ENCODE measurements around the gene PLA2G4E. TPM values are rescaled to one million over a fixed set of nuclear protein-coding genes. Genes with fewer than 3 reads are reported as not detected.

PLA2G4E gene
- total RNA-seq, 1 donor from 2014 or later = not detected

- ChIA-PET POLR2A (interaction anchor here (1.1 to 1.2 kb wide), 2 partner anchors 9 to 14 kb away, joined by 4 to 5 read pairs; partner anchors contain the start of gene EHD4), CTCF (no interaction called here)
- Mint-ChIP-seq H3K4me1 (peaks cover 8% of the 10 kb centered on the region), H3K36me3 (ENCODE audit: low read depth) (peaks cover 7% of the 10 kb centered on the region), H3K27me3 (no peaks in the 10 kb centered on the region), H3K4me3 (no peak overlapping the region), H3K27ac (no peak overlapping the region), H3K9me3 (no peaks in the 10 kb centered on the region)
- intact Hi-C loops (cut with micrococcal nuclease) = no loop called here
- no peak for TF ChIP-seq CTCF (IDR thresholded peaks at IDR 0.05)
- DNase-seq = no peak
- ATAC-seq (ENCODE audit: low read depth) = no peak
Observed at GRCh38 chr15:41958002-41958420, 62.8 kb downstream of the PLA2G4E start.

GRCh38 chr15:41957021-41957897 is 63.6 kb downstream of the PLA2G4E start:
- H3K27ac Mint-ChIP-seq = no peak overlapping the region
- ChIA-PET POLR2A (interaction anchor here (1.1 kb wide), 2 partner anchors 9 to 15 kb away, joined by 3 to 5 read pairs; partner anchors contain the start of gene EHD4), CTCF (no interaction called here)
- H3K27me3 Mint-ChIP-seq = no peaks in the 10 kb centered on the region
- no peak overlapping the region for H3K4me3 Mint-ChIP-seq
- peaks cover 8% of the 10 kb centered on the region for H3K4me1 Mint-ChIP-seq
- no peaks in the 10 kb centered on the region for H3K9me3 Mint-ChIP-seq
- TF ChIP-seq CTCF (IDR thresholded peaks at IDR 0.05) = no peak
- peak; percentile 40 for ATAC-seq (ENCODE audit: low read depth)
- peaks cover 15% of the 10 kb centered on the region for H3K36me3 Mint-ChIP-seq (ENCODE audit: low read depth)
- no peak for DNase-seq
- intact Hi-C loops (cut with micrococcal nuclease) = no loop called here

GRCh38 chr15:41955807-41956525 is 64.9 kb downstream of the PLA2G4E start:
- Mint-ChIP-seq H3K27me3 (no peaks in the 10 kb centered on the region), H3K36me3 (ENCODE audit: low read depth) (peaks cover 24% of the 10 kb centered on the region), H3K4me3 (no peak overlapping the region), H3K27ac (no peak overlapping the region), H3K9me3 (no peaks in the 10 kb centered on the region), H3K4me1 (peaks cover 8% of the 10 kb centered on the region)
- intact Hi-C loops (cut with micrococcal nuclease) = no loop called here
- TF ChIP-seq CTCF (IDR thresholded peaks at IDR 0.05) = no peak
- ChIA-PET POLR2A (no interaction called here), CTCF (no interaction called here)
- DNase-seq = no peak
- no peak for ATAC-seq (ENCODE audit: low read depth)

- TF ChIP-seq CTCF (IDR thresholded peaks at IDR 0.05) = no peak
- POLR2A ChIA-PET = no interaction called here
- intact Hi-C loops (cut with micrococcal nuclease) = no loop called here
- ATAC-seq (ENCODE audit: low read depth) (no peak), DNase-seq (no peak)
- peaks cover 8% of the 10 kb centered on the region for H3K4me1 Mint-ChIP-seq
- H3K27me3 Mint-ChIP-seq = no peaks in the 10 kb centered on the region
- no peaks in the 10 kb centered on the region for H3K9me3 Mint-ChIP-seq
- no peak overlapping the region for H3K27ac Mint-ChIP-seq
- H3K36me3 Mint-ChIP-seq (ENCODE audit: low read depth) = peaks cover 29% of the 10 kb centered on the region
- no peak overlapping the region for H3K4me3 Mint-ChIP-seq
- CTCF ChIA-PET = no interaction called here
Observed at GRCh38 chr15:41955100-41955499, 65.7 kb downstream of the PLA2G4E start.

- POLR2A ChIA-PET = interaction anchor here (0.7 to 1.0 kb wide), 2 partner anchors 19 to 924 kb away, joined by 3 to 5 read pairs; no protein-coding TSS in a partner anchor
- intact Hi-C loops (cut with micrococcal nuclease) = no loop called here
- H3K36me3 Mint-ChIP-seq (ENCODE audit: low read depth) = peaks cover 28% of the 10 kb centered on the region
Observed at GRCh38 chr15:41954036-41954435, 66.8 kb downstream of the PLA2G4E start.

More at GRCh38 chr15:41954036-41954435, 66.8 kb downstream of the PLA2G4E start:
- no peak overlapping the region for H3K27ac Mint-ChIP-seq
- no peaks in the 10 kb centered on the region for H3K9me3 Mint-ChIP-seq
- no peak overlapping the region for H3K4me3 Mint-ChIP-seq
- H3K4me1 Mint-ChIP-seq = peaks cover 8% of the 10 kb centered on the region
- CTCF ChIA-PET = interaction anchor here (0.7 kb wide), 1 partner anchor 16 kb away, joined by 3 read pairs; no protein-coding TSS in a partner anchor
- DNase-seq = no peak
- TF ChIP-seq CTCF (IDR thresholded peaks at IDR 0.05) = no peak
- no peaks in the 10 kb centered on the region for H3K27me3 Mint-ChIP-seq
- ATAC-seq (ENCODE audit: low read depth) = no peak
